ENCODE results near the gene CLCN6. TPM values are rescaled to one million over a fixed set of nuclear protein-coding genes. Genes with fewer than 3 reads are reported as not detected.
"Not testable (repeated sequence)": the region's sequence is repeated elsewhere in the genome, so short reads cannot be mapped to it uniquely, and the experiment has no call there.

Gene CLCN6
- total RNA-seq, 1 experiment from 2014 or later, result 30.4 TPM

DNA sequence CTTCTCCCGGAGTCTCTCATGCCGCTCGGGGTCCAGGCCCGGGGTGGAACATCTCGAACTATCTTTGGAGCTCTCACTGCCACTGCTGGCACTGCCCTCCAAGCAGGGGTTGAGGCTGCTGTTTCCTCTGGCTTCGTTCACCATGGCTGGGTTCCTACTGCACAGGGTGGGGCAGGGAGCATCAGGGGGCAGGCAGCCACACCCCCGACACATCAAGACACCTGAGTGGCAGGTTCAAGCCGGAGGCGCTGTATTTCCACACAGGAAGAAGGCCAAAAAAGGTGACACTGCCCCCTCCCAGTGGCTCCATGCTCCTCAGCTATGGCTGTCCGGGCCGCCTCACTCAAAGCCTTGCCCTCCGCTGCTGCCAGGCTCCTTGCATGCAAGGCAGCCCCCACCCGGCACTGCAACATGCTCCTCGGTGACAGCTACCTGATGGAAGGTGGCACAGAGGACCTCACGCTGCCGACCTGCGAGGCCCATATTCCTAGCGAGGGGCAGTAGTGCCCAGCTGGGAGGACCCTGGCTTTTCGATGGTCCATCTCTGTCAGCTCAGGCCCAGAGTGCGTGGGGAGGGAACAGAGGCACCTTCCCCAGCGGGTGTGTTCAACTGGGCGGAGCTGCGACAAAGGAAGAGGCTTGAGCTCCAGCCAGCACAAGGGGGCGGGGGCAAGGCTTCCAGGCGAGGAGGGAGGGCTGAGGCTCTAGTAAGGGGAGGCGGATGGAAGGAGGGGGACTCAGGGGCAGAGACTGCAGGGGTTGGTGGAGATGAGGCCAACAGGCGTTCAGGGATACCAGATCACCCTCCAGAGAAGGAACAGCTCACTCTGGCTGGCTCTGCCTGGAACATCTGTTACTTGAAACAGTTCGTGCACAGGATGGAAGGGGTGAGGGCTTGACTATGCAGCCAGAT, 2.8 kb upstream of the CLCN6 start:
- POLR2A ChIA-PET, result interaction anchor here (1.2 kb wide), 1 partner anchor 105 kb away, joined by 3 read pairs; no protein-coding TSS in a partner anchor
- H3K9me3 ChIP-seq, result no peaks in the 10 kb centered on the region
- no TSS peak for BruUV-seq (replicated peaks)
- Mint-ChIP-seq H3K36me3 (ENCODE audit: insufficient read depth, unreplicated experiment) (peaks cover 22% of the 10 kb centered on the region), H3K4me3 (ENCODE audit: unreplicated experiment) (peak overlapping the region; percentile 96), H3K4me1 (ENCODE audit: low read depth, unreplicated experiment) (no peaks in the 10 kb centered on the region), H3K27ac (ENCODE audit: unreplicated experiment) (peak overlapping the region; percentile 33), H3K27me3 (ENCODE audit: insufficient read depth, unreplicated experiment) (no peaks in the 10 kb centered on the region), H3K9me3 (ENCODE audit: unreplicated experiment) (no peaks in the 10 kb centered on the region)
- intact Hi-C loops (cut with micrococcal nuclease; ENCODE audit: unreplicated experiment), result loop anchor here (1.0 to 10.0 kb wide), 2 partner anchors 11 to 68 kb away; partner anchors contain the start of gene AGTRAP
- no peaks in the 10 kb centered on the region for H3K27me3 ChIP-seq (replicated peaks; ENCODE audit: control insufficient read depth, insufficient read depth, low read length)
- peak; percentile 26 to 53 for DNase-seq
- TF ChIP-seq, protein P1, sequence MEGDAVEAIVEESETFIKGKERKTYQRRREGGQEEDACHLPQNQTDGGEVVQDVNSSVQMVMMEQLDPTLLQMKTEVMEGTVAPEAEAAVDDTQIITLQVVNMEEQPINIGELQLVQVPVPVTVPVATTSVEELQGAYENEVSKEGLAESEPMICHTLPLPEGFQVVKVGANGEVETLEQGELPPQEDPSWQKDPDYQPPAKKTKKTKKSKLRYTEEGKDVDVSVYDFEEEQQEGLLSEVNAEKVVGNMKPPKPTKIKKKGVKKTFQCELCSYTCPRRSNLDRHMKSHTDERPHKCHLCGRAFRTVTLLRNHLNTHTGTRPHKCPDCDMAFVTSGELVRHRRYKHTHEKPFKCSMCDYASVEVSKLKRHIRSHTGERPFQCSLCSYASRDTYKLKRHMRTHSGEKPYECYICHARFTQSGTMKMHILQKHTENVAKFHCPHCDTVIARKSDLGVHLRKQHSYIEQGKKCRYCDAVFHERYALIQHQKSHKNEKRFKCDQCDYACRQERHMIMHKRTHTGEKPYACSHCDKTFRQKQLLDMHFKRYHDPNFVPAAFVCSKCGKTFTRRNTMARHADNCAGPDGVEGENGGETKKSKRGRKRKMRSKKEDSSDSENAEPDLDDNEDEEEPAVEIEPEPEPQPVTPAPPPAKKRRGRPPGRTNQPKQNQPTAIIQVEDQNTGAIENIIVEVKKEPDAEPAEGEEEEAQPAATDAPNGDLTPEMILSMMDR (IDR thresholded peaks at IDR 0.05; ENCODE audit: insufficient read depth in 1 of 2, low read depth in 1 of 2, low read length in 1 of 2, severe bottlenecking in 1 of 2, unreplicated experiment in 1 of 2), result no peak
- no peak overlapping the region for H3K4me3 ChIP-seq (ENCODE audit: low read depth, low read length)
- peaks cover 4% of the 10 kb centered on the region for H3K36me3 ChIP-seq (ENCODE audit: control insufficient read depth, insufficient read depth, low read length)
- H3K4me1 ChIP-seq, result peaks cover 21% of the 10 kb centered on the region
- CTCF ChIA-PET, result interaction anchor here (0.5 kb wide), 1 partner anchor 149 kb away, joined by 3 read pairs; the partner anchor contains the start of gene FBXO44

DNA sequence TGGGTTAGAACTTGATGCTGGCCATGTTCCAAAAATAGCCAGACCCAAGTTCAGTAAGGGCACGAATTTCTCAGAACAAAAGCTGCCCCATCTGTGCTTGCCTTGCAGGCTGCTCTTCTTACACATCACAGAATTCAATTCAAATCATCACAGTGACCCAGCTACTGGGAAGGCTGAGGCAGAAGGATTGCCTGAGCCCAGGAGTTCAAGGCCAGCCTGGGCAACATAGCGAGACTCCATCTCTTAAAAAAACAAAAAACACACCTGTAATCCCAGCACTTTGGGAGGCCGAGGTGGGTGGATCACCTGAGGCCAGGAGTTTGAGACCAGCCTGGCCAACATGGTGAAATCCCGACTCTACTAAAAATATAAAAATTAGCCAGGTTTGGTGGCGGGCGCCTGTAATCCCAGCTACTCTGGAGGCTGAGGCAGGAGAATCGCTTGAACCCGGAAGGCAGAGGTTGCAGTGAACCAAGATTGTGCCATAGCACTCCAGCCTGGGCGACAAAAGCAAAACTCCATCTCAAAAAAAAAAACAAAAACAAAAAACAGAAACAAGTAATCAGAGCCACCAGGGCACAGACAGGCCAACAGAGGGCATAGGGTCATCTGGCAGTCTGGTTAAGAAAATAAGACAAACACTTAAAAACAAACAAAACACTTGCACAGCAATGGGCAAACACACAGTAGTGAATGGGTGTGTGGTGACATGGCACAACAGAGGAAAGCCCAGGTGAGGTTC, 1.9 kb upstream of the CLCN6 start:
- peak overlapping the region; percentile 94 for H3K27ac Mint-ChIP-seq (ENCODE audit: unreplicated experiment)
- peak overlapping the region; percentile 59 for H3K4me3 ChIP-seq (ENCODE audit: low read depth, low read length)
- CTCF ChIA-PET; H3K27me3 ChIP-seq (replicated peaks; ENCODE audit: control insufficient read depth, insufficient read depth, low read length); H3K27me3 Mint-ChIP-seq (ENCODE audit: insufficient read depth, unreplicated experiment); H3K4me1 Mint-ChIP-seq (ENCODE audit: low read depth, unreplicated experiment); H3K9me3 Mint-ChIP-seq (ENCODE audit: unreplicated experiment); BruUV-seq (replicated peaks); H3K9me3 ChIP-seq; DNase-seq; H3K36me3 ChIP-seq (ENCODE audit: control insufficient read depth, insufficient read depth, low read length): not testable (repeated sequence)
- peaks cover 29% of the 10 kb centered on the region for H3K36me3 Mint-ChIP-seq (ENCODE audit: insufficient read depth, unreplicated experiment)
- H3K4me1 ChIP-seq, result peaks cover 21% of the 10 kb centered on the region
- POLR2A ChIA-PET, result interaction anchor here (1.2 kb wide), 1 partner anchor 104 kb away, joined by 3 read pairs; no protein-coding TSS in a partner anchor
- H3K4me3 Mint-ChIP-seq (ENCODE audit: unreplicated experiment), result peak overlapping the region; percentile 96
- intact Hi-C loops (cut with micrococcal nuclease; ENCODE audit: unreplicated experiment), result loop anchor here (1.0 to 10.0 kb wide), 2 partner anchors 12 to 69 kb away; partner anchors contain the start of gene AGTRAP

DNA sequence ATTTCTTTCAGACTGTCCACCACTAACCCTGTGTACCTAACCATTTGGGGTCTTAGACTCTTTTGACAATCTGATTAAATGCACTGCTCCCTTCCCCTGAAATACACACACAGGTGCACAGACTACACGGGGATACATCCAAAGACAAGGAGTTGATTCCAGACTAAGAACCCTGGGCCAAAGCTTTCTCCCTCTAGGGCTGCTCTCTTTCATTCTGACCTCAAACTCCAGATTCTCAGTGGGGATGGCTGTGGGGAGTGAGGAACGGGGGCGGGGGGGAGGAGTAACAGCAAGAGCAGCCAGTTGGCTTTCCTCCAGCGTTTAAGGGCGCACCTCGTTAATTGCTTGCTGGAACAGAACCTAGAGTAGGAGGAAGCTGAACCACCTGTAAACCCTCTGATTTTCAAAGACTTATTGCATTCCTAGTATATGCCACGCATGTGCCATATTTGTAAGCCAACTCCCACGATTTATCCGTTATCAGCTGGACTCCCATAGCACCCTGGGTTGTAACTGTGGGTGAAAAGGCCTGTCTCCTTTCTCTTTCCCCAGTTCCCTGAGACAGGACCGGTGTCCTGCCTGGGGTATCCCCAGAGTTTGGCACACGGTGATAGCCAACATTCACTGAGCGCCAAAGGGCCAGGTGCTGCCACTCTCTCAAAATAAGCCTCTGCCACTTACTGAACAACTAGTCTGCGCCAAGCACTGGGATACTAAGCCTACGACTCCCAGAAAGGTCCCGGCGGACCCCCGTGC, 1.1 kb upstream of the CLCN6 start:
- Histone ChIP-seq H3K4me3 (ENCODE audit: low read depth, low read length) (peak overlapping the region; percentile 59), H3K27me3 (replicated peaks; ENCODE audit: control insufficient read depth, insufficient read depth, low read length) (no peaks in the 10 kb centered on the region), H3K4me1 (peaks cover 21% of the 10 kb centered on the region), H3K36me3 (ENCODE audit: control insufficient read depth, insufficient read depth, low read length) (peaks cover 4% of the 10 kb centered on the region), H3K9me3 (no peaks in the 10 kb centered on the region)
- TF ChIP-seq, protein P1 (IDR thresholded peaks at IDR 0.05; ENCODE audit: insufficient read depth in 1 of 2, low read depth in 1 of 2, low read length in 1 of 2, severe bottlenecking in 1 of 2, unreplicated experiment in 1 of 2), result no peak
- Mint-ChIP-seq H3K36me3 (ENCODE audit: insufficient read depth, unreplicated experiment) (peaks cover 35% of the 10 kb centered on the region), H3K4me1 (ENCODE audit: low read depth, unreplicated experiment) (no peaks in the 10 kb centered on the region), H3K4me3 (ENCODE audit: unreplicated experiment) (peak overlapping the region; percentile 96), H3K27ac (ENCODE audit: unreplicated experiment) (peak overlapping the region; percentile 94), H3K9me3 (ENCODE audit: unreplicated experiment) (no peaks in the 10 kb centered on the region), H3K27me3 (ENCODE audit: insufficient read depth, unreplicated experiment) (no peaks in the 10 kb centered on the region)
- intact Hi-C loops (cut with micrococcal nuclease; ENCODE audit: unreplicated experiment), result loop anchor here (1.0 to 10.0 kb wide), 2 partner anchors 18 to 70 kb away; partner anchors contain the start of gene AGTRAP
- BruUV-seq (replicated peaks), result TSS peak; percentile 48
- no peak for DNase-seq
- ChIA-PET CTCF (no interaction called here), POLR2A (no interaction called here)

Data from Caco-2 (cell line).